Cerebellar nuclear complex (tissue), 1 donor: ENCODE data around the gene AMFR.
A peak's percentile ranks its signal among the peaks of the same experiment; 100 is the strongest.

Source experiments
- DNase-seq, 2 experiments: peaks; one replicate each; lab custom pipeline; 2025; lab: John Stamatoyannopoulos, UW

Gene AMFR

DNA sequence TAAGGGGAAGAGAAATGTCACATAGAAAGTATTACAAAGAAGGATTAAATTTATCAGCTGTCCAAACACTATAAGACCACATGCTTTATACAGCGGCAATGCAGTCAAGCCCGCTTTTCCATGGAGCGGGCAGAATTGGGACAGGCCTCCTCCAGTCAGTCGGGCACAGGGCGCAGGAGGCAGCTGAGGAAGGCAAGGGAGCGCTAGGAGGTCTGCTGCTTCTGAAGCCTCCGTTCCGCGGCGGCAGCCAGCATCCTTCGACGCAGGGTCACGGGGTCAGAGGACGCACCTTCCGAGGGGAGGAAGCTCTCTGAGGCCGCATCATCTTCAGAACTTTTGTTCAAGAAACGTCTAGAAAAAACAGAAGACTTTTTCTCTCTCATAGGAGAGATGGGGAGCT is 62.6 kb downstream of the AMFR start:
- no peak for DNase-seq

DNA sequence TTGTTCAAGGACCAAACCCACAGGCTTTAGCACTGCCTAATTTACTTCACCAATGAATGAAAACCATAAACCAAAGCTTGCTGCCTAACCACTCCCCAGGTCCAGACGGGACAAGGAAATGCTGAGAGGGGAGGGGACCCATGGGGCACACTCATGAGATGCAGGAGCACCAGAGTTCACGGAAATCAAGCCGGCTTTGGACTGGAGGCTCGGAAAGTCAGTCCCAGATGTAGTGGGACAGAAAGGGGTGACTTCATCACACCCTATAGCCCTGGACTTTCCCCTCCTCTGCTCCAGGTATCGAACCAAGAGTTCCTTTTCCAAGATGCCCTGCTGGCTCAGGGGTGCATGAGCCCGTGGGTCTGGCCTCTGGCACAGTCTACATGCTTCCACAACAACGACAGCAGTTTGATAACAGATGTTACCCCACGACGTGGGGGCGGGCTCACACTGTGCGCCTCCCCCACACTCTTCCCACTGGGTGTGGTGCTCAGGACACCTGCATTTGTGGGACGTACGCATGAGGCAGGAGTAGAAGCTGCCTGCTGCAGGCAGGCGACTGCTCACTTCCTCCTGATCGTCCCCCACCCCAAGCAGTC is 63.2 kb downstream of the AMFR start:
- no peak for DNase-seq

DNA sequence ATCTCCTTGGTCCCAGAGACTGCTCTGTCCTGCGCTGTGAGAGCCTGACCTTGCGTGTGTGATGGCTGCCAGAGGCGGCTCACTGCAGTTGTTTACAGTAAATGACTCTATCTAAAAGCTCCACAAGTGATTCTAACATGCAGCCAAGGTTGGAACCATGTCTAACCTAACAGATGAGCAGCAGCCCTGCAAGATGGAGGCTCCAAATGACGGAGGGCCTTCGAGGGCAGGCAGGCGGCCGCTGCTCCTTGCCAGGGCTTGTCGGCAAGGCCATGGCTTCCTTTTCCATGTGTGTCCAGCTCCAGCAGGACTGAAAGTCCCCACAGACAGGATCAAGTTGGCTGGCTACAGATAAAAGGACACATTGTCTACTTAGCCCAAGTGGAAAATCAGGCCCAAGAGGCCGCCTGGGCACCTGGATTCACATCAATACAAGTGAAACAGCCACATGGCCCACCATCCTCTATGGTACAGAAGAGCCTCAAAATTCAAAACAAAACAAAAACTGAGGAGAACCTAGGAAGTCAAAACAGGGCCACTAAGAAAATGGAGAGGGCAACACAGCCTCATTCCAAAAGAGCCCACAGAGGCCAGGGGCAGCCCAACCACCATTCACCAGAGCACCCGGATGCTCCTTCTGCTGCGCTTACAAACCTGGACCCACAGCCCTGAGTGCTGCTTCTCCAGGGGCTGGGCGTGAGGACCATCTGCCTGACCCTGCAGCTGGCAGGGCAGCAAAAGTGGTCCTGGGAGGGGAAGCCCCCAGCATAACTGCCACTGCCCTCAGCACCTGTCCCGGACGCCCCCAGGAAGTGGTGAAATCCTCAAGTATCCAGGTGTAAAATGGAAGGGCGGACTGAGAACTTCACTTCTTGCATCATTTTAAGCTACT is 65.0 kb downstream of the AMFR start:
- DNase-seq: no peak

DNA sequence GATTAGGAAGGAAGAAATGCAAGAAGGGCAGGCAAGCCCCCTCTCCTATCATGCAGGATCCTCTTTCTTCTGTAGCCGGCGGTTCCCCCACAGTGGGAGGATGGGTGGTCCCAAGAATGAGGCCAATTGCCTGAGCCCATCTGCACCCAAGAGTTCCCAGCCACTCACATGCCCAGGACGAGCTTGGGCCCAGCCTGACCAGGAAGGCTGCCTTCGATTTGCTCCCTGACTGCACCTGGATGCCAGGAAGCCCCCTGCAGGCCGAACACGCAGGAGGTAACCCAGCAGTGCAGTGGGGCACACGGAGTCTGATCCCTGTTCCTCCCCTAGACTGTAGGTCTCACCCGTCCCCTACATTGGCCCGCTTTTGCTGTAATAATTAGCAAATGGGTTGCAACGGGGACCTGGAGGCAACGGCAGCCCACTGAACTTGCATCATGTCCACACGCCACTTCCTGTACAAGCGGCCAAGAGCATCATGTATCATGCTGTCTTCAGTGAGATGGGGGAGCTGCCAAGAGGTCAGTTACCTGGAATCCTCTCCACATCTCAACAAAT is 67.5 kb downstream of the AMFR start:
- DNase-seq: peak in 1 of 2 experiments; percentile 19

DNA sequence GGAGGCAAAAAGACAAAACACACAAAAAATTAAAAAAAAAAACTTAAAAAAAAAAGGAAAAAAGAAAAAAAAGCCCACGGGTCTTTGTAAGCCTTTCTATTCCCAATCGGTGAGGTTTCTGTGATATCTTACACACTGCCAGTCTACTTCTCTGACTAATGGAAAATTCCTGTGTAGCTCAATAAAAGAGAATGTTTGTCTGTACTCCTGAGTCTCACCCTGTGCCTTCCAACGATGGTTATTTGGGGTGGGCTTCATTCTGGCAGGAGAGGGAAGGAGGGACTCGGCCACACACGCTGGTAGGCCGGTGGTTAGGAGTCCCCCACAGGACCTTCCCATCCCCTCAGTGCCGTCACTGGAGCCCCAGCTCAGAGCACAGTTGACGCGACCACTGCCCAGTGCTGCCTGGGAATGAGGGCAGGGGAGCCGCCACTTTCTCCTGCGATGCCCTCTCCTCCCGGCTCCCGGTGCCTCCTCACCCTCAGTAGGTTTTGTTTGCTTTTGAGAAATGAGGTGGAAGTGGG is 68.0 kb downstream of the AMFR start:
- DNase-seq: no peak

DNA sequence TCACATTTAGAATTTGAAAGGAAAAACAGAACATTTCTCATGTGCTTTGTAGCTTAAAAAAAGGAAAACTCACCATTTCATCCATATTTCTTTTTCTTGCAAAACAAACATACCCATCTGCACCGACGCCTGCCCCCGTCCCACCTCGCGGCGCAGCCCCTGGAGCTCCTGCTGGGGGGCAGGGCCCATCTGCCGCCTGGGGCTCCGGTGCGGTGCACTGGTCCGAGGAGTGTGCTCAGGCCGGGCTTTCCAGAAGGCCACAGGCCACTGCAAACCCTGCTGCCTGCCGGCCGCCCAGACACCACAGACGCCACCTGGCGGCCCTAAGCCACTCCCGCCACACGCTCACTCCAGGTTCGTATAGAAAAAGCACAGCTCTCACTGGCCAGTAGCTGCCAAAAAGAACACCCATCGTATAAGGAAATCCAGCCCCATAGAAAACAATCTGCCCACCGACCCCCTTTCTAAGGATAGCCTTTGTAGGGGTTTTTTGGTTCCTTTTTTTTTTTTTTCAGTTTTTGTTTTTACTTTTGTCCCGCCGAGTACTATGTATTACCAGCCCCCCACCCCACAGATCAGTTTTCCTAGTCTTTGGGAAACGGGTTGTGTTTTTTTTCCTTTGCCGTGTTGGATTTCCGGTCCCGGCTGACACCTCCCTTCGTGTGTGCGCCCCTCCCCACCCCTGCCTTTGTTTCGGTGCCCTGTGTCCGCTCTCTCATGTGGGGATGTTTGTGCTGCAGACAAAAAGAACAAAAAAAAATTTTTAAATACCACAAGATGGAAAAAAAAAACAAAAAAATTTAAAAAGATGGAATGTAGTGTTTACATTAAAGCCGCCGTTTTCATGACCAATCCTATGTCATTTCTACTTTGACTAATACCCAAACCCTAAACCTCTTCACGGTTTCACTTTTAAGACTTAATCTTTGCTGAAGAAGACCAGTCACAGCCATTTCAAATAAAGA is 68.8 kb downstream of the AMFR start:
- DNase-seq: peak in 1 of 2 experiments; percentile 73

DNA sequence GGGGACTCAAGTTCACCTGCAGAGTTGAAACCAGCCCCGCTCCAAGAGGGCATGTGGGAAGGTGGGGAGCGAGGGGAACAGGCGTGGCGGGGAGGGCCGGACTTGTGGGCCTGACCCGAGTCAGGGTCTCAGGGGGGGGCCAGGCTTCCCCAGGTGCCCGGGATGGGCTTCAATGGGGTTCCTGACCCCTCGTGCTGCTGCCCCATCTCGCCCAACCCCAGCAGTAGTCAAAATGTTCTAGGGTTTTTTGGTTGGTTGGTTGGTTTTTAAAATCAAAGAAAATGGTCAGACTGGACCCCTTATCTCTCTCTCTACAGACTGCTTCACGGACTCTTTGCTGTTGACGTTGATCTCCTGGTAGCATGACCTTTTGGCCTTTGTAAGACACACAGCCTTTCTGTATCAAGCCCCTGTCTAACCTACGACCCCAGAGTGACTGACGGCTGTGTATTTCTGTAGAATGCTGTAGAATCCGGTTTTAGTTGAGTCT is 69.5 kb downstream of the AMFR start:
- no peak for DNase-seq

DNA sequence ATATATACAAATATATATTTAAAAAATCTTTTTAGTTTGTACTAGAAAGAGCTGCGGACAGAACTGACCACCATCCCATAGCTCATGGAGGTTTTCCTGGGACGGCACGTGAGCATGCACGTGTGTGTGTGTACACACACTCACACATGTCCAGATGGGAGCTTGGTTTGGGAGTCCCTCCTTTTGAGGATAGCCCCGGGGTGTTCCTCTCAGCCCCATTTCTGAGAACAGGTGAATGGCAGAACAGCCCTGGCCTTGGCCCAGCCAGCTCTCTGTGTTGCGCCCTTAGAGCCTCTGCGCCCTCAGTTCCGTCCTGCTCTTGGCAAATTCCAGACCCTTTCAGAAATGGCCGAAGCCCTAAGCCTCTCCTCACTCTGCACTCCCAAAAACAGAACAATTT is 70.1 kb downstream of the AMFR start:
- DNase-seq: no peak

DNA sequence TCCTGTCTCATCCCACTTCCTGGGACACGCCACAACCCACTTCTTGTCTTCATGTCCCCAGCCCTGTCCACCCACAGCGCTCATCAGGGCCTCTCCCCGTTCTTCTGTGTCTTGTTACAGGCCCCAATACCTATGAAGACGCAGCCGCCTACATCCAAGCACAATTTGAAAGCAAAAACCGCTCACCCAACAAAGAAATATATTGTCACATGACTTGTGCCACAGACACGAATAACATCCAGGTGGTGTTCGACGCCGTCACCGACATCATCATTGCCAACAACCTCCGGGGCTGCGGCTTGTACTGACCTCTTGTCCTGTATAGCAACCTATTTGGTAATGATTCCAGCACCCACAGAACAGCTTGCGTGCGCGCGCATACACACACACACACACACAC is 70.6 kb downstream of the AMFR start:
- DNase-seq: no peak

DNA sequence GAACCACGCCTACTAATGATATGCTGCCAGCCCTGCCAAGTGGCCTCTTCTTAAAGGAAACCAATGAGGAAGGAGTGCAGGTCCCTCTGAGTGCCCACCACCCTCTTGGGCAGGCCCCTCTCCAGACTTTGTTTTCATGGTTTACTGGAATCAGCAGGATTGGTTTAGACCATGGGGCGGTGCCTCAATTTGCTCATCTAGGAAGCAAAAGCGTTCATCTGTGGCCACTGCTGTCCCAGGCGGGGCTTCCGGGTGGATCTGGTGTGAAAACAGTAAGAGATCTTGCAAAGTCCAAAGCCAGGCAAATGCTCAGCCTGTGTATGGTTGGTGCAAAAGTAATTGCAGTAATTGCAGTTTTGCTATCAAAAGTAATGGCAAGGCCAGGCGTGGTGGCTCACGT is 71.3 kb downstream of the AMFR start:
- DNase-seq: no peak

DNA sequence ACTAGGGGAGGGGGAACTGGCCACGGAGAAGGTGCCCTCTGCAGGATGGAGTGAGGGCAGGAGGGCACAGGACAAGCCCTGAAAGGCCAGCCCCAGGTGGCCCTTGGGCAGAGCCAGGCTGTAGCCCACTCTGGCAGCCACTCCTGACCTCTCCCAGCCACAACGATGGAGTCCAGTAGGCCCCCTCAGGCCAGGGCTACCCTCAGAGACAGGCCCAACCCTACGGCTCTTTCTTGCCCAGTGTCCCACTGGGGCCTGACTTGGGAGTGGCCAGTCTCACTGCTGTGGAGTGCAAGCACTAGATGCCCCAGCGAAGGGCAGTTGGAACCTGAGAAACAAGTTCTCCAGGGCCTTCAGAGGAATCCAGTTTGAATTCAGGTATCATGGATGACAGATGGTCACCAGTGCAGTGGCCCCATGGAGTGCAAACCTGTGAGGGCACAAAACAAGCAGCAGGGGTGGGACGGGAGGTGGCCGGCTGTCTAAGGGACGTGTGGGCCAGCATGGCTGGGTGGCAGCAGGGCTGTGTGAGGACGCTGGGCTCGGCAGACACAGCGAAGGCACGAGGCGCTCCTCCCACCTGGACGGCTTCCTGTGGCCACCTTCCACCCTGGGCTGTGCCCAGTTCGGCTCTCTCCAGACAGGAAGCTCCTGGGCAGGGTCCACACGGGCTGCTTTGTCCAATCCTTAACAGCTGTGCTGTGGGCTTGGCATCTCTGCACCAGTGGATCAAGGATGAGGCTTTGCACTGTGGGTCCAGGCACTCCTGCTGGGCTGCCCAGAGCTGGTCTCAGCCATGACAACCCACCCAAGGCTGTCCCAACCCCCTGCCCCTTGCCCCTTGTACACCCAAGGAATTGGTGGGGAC is 72.1 kb downstream of the AMFR start:
- DNase-seq: no peak

DNA sequence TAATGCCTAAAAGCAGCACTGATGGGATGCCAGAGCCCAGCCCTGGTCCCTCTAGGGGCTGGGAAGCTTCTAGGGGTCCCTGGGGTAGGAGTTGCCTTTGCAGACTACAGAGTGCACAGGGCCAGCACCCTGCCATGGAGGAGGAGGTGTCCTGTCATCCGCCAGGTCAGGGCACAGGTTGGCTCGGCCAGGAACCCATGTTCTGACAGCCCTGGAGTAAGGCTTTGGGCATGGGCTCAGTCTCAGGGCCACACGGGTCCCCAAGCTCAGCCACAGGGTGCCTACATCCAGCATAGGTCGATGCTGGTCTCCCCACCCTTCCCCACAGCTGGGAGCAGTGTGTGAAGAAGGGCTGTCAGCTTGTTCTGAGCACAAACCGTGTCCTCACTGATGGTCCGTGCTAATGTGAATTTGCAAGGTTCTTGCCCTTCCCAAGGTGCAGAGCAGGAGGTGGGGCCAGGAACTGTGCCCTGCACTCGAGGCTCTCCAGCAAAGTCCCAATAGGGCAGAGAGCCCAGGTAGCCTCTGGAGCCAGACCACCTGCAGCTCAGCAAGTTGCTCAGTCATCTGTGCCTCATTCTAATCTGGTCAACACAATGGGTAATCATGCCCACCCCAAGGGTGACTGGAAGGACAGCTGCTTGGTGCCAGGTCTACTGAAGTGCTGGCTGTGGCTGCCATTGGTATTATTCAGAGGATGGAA is 72.8 kb downstream of the AMFR start:
- DNase-seq: no peak

DNA sequence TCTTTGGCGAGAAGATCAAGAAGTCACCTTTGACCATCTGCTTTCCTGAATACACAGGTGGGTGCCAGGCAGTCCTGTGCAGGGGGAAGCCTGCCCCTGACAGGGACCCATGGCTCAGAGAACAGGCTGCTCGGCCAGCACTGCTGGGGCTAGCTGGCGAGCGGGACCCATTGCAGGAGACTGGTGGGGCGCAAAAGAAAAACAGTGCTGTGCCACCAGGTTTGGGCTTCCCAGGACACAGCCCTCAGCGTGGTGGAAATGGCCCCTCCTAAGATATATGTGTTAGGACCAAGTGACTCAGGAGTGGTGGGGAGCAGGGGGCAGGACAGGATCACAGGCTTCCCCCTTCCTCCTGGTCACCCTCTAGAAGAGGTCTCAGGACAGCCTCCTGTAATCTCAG is 73.9 kb downstream of the AMFR start:
- DNase-seq: no peak

DNA sequence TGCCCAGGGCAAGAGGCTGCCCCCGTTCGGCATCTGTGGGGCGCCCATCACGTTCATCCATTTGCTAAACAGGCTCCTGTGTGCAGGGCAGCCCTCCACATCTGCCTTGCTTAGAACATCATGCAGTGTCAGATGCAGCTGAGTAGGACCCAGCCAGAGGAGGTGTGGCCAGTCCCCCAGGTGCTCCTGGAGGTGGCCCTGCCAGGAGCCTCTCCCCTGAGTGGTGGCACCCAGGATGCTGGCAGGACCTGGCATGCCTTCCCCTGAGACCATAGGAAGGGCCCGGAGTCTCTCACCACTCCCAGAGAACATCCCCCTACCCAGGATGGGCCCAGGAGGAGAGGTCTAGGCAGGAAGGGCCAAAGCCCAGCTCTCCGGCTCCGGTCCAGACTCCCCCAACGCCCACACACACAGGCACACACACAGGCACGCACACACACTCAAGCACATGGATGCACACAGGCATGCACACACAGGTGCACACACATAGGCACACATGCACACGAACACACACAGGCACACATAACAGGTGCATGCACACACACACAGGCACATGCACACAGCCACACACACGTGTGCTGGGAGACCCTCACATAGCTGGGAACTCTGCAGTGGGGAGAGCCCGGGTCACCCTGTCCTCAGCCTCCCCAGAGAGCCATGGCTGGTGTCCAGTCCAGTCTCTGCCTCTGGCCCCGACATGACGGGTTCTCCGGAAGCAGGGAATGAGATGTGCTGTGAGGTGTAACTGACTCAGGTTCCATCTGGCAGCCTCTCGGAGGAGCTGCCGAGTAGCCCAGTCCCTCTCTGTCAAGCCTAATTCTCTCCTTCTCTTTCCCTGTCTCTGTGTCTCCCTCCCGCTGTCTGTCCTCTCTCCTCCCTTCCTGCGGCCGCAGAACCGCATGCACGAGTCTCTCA is 74.6 kb downstream of the AMFR start:
- peak in 1 of 2 experiments; percentile 21 for DNase-seq

DNA sequence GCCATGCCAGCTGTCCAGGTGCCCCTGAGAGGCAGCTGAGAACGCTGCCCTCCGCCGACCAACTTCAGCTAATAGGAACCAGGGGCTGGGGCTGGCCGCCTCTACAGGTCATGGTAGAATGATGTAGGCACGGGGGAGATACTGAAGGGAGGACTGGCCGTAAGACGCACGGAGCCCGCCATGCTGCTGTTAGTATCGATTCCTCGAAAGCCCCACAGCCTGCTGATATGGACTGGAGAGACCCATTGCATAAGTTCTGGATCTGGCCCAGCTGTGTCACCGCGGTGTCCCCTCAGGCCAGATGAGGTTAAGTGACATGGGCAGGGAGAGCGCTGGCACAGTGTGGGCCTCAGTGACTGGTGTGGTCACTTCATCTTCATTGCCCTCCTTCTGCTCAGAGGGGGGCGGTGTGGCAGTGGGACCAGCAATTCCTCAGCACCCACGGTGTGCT is 75.6 kb downstream of the AMFR start:
- DNase-seq: no peak

DNA sequence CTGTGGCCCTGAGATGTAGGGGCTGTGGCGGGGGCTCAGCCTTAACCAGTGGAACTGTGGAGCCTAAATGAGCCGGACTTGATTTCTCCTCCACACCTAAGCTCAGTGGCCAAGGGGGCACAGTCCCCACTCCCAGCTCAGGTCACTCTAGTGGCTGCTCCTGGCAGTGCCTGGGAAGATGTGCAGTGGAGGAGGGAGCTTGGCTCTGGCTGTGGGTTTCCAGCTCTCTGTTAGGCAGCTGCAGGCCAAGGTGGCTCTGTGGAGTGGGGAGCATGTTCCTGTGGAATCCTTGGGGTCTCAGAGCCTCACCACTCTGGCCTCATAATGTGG is 76.3 kb downstream of the AMFR start:
- DNase-seq: no peak

DNA sequence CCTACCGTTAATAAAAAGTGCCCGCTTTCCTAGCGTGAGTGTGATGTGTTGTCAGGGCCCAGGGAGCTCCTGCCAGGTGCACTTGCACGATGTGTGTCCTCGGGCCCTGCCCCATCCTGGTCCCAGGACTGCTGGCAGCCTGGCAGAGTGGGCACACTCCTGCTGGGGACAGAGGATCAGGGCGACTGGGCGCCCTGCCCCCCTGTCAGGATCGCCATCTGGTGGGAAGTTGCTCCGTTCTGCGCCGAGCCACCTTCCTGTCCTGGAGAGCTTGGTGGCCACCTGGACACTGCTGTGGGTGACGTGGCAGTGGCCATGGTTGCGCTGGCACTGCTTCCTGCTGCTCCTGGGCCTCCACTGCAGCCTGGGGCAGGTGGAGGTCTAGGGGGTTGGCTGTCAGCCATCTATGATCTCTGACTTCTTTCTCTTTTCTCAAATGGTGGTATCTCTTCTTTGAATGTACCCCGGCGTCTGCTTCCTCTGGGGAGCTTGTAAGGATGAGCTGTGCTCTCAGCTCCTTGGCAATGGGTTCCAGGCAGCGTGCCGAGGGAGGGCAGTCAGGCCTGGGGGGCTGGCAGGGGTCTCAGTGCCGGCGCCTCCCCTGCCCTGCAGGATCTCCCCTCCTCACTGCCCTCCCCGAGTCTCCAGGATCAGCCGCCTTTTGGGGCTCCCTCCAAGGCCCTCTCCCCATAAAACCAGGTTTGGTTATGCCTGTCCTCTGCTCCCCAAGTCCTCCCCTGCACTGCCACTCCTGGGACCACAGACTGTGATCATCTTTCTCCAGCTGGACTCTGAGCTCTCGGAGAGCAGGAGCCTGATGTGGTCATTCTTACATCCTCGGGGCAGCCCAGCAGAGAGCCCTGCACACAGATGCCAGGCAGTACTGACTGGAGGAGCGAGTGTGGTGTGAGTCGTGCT is 76.9 kb downstream of the AMFR start:
- DNase-seq: no peak

DNA sequence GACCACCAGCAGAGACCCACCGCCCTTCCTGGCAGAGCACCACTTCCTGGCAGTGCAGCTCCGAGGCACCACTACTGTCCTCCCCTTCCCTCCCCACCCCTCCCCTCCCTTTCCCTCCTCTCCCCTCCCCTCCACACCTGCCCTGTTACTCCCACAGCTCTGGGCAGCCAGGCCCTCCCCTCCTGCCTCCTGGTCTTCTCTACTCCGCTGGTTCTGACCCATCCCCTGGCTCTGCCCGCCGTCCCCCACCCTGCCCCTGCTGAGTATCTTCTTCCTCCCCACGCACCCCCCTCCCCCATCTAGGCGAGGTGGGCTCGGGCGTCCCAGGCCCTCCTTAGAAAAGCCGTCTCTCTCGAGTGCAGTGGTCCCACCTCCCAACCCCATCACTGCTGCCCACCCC is 77.7 kb downstream of the AMFR start:
- no peak for DNase-seq
